Stimulated activated CD4-positive, alpha-beta T cell treated with anti-CD3 and anti-CD28 coated beads, Interleukin-2, amount 100 ng/mL, for 24 hours (primary cell): Measurements from ENCODE around the gene SLC6A19.

Experiments
- DNase-seq, 2 donors: peaks; one replicate each; pipeline ENCODE4 v3.0.0-alpha.2; 2020

The SLC6A19 gene

GRCh38 chr5:1197876-1198666 lies 3.3 kb upstream of the SLC6A19 start:
- DNase-seq = no peak

GRCh38 chr5:1199340-1199648 lies 2.1 kb upstream of the SLC6A19 start:
- no peak for DNase-seq

DNA sequence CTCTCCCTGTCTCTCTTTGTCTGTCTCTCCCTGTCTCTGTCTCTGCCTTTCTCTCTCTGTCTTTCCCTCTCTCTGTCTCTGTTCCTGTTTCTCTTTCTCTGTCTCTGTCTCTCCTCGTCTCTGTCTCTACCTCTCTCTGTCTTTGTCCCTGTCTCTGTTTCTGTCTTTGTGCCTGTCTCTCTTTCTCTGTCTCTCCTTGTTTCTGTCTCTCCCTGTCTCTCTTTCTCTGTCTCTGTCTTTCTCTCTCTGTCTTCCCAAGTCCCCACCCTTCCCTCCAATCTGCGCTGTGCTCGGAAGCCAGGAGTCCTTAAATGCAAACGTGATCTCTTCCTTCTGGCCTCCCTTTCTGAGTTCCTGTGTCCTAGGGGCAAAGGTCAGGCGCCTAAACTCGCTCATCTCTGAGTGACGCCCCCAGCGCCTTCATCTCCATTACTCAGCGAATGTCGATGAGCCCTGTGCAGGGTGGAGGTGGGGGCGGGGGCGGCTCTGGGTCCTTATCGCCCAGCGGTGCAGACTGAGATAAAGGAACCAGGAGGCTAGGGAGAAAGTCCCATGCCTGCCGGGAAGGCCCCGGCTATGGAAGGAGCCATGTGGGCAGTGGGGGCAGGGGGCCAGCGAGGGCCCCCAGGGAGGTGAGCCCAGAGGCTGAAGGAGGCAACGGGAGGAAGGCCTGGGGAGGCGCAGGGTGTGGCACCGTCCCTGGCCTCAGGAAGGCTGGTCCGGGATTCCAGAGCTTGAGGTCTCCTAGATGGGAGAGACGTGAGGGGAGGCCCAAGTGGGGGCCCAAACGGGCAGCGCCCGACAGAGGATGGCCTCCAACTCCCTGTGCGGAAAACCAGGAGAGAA lies 1.5 kb upstream of the SLC6A19 start:
- DNase-seq = no peak

GRCh38 chr5:1200495-1201326 lies 684 bp upstream of the SLC6A19 start:
- DNase-seq = no peak

DNA sequence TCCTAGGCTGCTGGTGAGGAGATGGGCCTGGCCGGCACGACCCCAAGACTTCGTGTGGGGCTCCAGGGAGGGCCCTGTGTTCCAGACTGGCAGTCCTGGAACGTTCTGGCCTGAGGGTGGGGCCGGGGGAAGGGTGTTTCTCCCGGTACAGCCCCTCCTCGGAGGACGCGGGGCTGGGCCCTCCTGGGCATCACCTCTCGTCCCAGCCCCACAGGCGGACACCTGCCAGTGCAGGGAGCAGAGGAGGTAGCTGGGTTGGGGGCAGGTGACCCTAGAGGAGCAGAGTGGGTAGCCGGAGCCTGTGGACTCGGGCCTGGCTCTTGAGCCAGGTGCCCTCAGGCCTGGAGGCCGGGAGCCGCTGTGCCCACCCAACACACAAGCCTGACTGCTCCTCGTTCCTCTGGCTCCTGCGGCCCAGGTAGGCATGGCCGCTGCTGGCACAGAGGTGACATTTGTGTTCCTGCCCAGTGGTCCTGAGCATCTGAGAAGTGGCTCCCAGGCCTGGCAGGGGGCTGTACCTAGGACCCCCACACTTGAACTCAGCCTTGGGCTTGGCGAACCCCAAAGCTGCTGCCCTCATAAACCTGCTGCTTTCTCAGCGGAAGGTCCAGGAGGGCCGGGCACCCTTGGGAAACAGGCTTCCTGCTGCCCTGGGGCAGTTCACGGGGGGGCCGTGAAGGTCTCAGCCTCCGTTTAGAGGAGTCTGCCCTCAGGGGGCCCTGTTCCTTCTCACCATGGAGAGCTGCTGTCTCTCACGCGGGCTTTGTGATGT lies 817 bp downstream of the SLC6A19 start:
- no peak for DNase-seq

- no peak for DNase-seq
Measured at GRCh38 chr5:1202798-1203185, 1.4 kb downstream of the SLC6A19 start.

- DNase-seq = no peak
Measured at GRCh38 chr5:1203311-1203967, 2.0 kb downstream of the SLC6A19 start.

DNA sequence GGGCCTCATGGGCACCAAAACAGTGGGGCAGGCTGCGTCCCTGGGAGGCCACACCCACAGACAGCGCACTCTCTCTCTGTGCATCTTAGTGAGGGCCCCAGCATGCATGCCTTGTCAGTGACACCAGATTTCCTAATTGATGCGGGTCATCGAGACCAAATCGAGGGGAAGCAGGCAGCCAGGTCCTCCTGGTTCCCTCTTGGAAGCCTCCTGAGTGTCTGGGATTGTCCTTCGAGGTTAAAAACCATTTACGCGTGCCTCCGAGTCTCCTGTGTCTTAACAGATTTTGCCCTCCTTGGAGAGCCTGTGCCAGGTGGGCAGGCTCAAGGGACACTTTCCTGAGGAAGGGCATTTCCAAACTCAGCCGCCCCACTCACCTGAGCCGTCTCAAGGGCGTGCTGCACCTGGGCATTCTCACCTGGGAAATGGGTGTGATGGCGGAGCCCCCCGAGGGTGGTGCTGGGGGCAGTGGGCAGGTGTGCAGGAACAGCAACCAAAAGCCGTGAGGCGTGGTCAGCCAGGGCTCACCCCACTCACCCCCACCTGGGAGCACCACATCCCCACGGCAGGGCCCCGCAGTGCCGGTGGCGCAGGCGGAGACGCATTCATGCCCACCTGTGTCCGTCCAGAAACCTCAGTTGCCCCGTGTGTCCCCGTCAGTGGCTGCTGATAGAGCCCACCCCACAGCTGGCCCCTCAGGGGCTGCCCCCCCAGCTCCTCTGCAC lies 2.7 kb downstream of the SLC6A19 start:
- no peak for DNase-seq

- DNase-seq = no peak
Measured at GRCh38 chr5:1204693-1205242, 3.4 kb downstream of the SLC6A19 start.

- no peak for DNase-seq
Measured at GRCh38 chr5:1205255-1206180, 4.1 kb downstream of the SLC6A19 start.

DNA sequence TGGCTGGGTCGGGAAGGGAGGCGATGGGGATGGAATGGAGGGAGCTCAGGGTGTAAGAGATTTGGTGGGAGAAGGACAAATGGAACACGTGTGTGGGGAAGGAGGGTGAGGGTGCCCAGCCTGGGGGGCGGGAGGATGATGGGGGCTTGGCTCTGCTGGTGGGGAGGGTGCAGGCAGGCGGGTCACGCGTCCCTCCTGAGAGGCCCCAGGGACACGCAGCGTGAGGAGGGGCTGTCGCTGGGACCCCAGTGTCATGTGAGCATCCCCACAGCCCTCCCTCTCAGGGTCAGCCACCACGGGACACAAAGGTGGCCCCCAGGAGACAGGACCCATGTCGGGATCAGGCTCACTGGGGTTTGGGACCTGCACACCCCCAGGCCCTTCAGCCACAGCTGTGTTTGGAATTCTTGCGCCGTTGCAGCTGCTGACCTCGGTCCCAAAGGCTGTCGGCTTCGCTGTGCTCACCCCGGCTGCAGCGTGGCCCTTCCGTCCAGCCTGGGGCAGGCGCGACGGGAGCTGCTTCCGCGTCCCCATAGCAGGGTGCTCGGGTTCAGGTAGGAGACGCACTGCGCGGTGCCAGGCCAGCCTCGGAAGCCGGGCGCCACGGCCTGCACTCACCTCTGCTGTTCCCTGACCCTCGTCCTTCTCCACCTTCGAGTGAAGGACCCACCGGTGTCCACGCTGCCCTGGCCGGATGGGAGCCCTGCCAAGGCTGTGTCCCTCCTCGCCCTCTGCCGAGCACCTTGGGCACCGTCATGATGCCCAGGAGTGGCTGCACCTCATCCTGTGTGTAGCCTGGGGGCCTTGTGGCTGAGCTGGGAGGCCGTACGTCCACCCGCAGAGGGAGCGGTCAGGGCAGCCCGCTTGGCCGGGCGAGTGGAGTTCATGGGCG lies 5.4 kb downstream of the SLC6A19 start:
- no peak for DNase-seq

GRCh38 chr5:1207555-1207954 lies 6.2 kb downstream of the SLC6A19 start:
- DNase-seq = no peak

- DNase-seq = no peak
Measured at GRCh38 chr5:1208221-1208742, 6.9 kb downstream of the SLC6A19 start.

GRCh38 chr5:1208743-1209488 lies 7.5 kb downstream of the SLC6A19 start:
- no peak for DNase-seq

GRCh38 chr5:1209489-1209852 lies 8.1 kb downstream of the SLC6A19 start:
- DNase-seq = no peak

- DNase-seq = no peak
Measured at GRCh38 chr5:1209896-1210776, 8.7 kb downstream of the SLC6A19 start.

DNA sequence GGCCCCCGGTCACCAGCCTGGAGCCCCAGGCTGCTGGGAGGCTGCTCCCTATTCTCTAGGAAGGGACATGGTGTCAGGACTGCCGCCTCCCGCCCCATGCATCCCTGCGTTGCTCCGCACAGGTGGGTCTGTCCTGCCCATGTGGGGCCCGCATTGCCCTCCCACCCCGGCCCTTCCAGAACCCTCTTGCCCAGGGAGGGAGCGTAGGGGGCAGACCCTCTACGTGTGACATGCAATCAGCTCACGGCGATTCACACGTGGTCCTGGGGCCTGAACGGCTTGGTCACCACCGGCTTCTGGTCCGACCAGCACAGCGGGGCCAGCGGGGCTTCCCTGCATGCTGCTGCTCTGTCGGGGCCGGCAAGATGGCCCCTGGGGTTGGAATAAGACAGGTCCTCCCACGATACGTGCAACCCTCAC lies 9.4 kb downstream of the SLC6A19 start:
- DNase-seq = no peak
